HCT116 (cell line): ENCODE measurements around the gene RINT1. TPM values are rescaled to one million over a fixed set of nuclear protein-coding genes. Genes with fewer than 3 reads are reported as not detected.

Experiments
- ATAC-seq: fragments of 200-7000 bp; cut with Tn5 transposase; 2 replicates; pipeline ENCODE4 v1.9.1; 2020; ENCODE audit warnings: mild to moderate bottlenecking, moderate library complexity
- BruUV-seq: library from RNA; stranded (reverse); fragments of 400-500 nt; replicated peaks from 2 replicates; lab custom pipeline; 2021; lab: Mats Ljungman, UMichigan
- CTCF ChIA-PET: fragments of 300-600 bp; sonication (Branson Sonifier 250); formaldehyde crosslinking; loops from one replicate; lab custom pipeline; 2021; ENCODE audit warnings: antibody characterized with exemption; lab: Charles Lee
- POLR2A ChIA-PET: fragments of 300-600, 350-600 bp; sonication (Branson Sonifier 250); formaldehyde crosslinking; loops from one replicate; lab custom pipeline; 2021; ENCODE audit warnings: antibody characterized with exemption; lab: Charles Lee
- RAD21 ChIA-PET, 2 experiments: fragments of 300-600 bp; sonication (Branson Sonifier 250); formaldehyde crosslinking; loops; one replicate each; lab custom pipeline; 2023; ENCODE audit warnings: low total read pairs in 2 of 2; ENCODE audit not compliant: uncharacterized antibody in 2 of 2, unreplicated experiment in 2 of 2, low non-redundant PET in 1 of 2; lab: Charles Lee
- DNase-seq: peaks from one replicate; pipeline ENCODE4 v3.0.0-alpha.2; 2010; ENCODE audit warnings: low read depth, low spot score
- H2AFZ ChIP-seq: fragments of 200-600 bp; shearing (Covaris generic), sonication (generic); 2 replicates; pipeline ENCODE4 v1.6.1; 2017; ENCODE audit warnings: low read depth, mixed run types, mixed read lengths, antibody characterized with exemption, low read length; ENCODE audit not compliant: poor library complexity, severe bottlenecking
- H3K27ac ChIP-seq: 2 replicates; pipeline ENCODE4 v1.5.1; 2012; ENCODE audit warnings: low read depth, low read length
- H3K27me3 ChIP-seq: fragments of 200-600 bp; sonication (generic); 2 replicates; pipeline ENCODE4 v1.6.1; 2016; ENCODE audit warnings: mixed run types, low read length, mixed read lengths; ENCODE audit not compliant: insufficient read depth
- H3K36me3 ChIP-seq, 2 experiments: fragments of 200-500 bp in 1 of 2; fragments of 200-600 bp in 1 of 2; sonication (Bioruptor generic) in 1 of 2; sonication (generic) in 1 of 2; 2 replicates each; pipeline versions ENCODE4 v1.5.1 to v1.6.1; 2014 to 2016; ENCODE audit warnings: low read length in 2 of 2, inconsistent platforms in 1 of 2, mixed read lengths in 1 of 2, mixed run types in 1 of 2; ENCODE audit not compliant: insufficient read depth in 2 of 2, control insufficient read depth in 1 of 2
- H3K4me1 ChIP-seq, 2 experiments: fragments of 200-600 bp in 1 of 2; sonication (generic) in 1 of 2; 2 replicates each; pipeline versions ENCODE4 v1.5.1 to v1.6.1; 2012 to 2017; ENCODE audit warnings: low read length in 2 of 2, inconsistent platforms in 1 of 2, mild to moderate bottlenecking in 1 of 2, mixed read lengths in 1 of 2, mixed run types in 1 of 2, moderate library complexity in 1 of 2; ENCODE audit not compliant: insufficient read depth in 2 of 2, control insufficient read depth in 1 of 2
- H3K4me2 ChIP-seq: fragments of 200-600 bp; sonication (generic); 2 replicates; pipeline ENCODE4 v1.6.1; 2017; ENCODE audit warnings: mixed run types, low read length, mixed read lengths
- H3K4me3 ChIP-seq, 2 experiments: fragments of 200-600 bp in 1 of 2; sonication (generic) in 1 of 2; replicated peaks in 1 of 2; 2 replicates each; pipeline ENCODE4 v1.5.1; 2011 to 2016; ENCODE audit warnings: low read length in 2 of 2, control low read depth in 1 of 2, low read depth in 1 of 2, mild to moderate bottlenecking in 1 of 2, mixed read lengths in 1 of 2, mixed run types in 1 of 2
- H3K79me2 ChIP-seq: fragments of 200-600 bp; sonication (generic); 2 replicates; pipeline ENCODE4 v1.6.1; 2017; ENCODE audit warnings: mild to moderate bottlenecking, mixed run types, low read length, moderate library complexity, mixed read lengths; ENCODE audit not compliant: insufficient read depth
- H3K9ac ChIP-seq: fragments of 200-600 bp; sonication (generic); 2 replicates; pipeline ENCODE4 v1.6.1; 2016; ENCODE audit warnings: low read length, mixed read lengths
- H3K9me2 ChIP-seq: fragments of 200-600 bp; sonication (generic), shearing (Covaris generic); 2 replicates; pipeline ENCODE4 v1.6.1; 2017; ENCODE audit warnings: mixed run types, mild to moderate bottlenecking, moderate library complexity; ENCODE audit not compliant: insufficient read depth
- H3K9me3 ChIP-seq, 2 experiments: fragments of 200-500 bp in 1 of 2; fragments of 200-600 bp in 1 of 2; sonication (Bioruptor generic) in 1 of 2; sonication (generic) in 1 of 2; 2 replicates each; pipeline ENCODE4 v1.6.1; 2014 to 2017; ENCODE audit warnings: low read length in 2 of 2, mixed read lengths in 2 of 2, inconsistent platforms in 1 of 2, low read depth in 1 of 2, mild to moderate bottlenecking in 1 of 2, mixed run types in 1 of 2, moderate library complexity in 1 of 2; ENCODE audit not compliant: control insufficient read depth in 1 of 2, insufficient read depth in 1 of 2
- H4K20me1 ChIP-seq: fragments of 200-600 bp; sonication (generic), shearing (Covaris generic); 2 replicates; pipeline ENCODE4 v1.6.1; 2017; ENCODE audit warnings: mixed run types, mild to moderate bottlenecking, moderate library complexity; ENCODE audit not compliant: insufficient read depth
- CBX3 ChIP-seq: IDR thresholded peaks from 2 replicates; pipeline ENCODE4 v1.6.1; 2012; ENCODE audit warnings: low read depth
- ELF1 ChIP-seq: IDR thresholded peaks from 2 replicates; pipeline ENCODE4 v1.6.1; 2012; ENCODE audit warnings: low read depth, borderline replicate concordance
- EZH2 ChIP-seq: fragments of 200-600 bp; sonication (generic); IDR thresholded peaks from 2 replicates; pipeline ENCODE4 v1.6.1; 2017; ENCODE audit warnings: antibody characterized with exemption, mixed run types
- EZH2phosphoT487 ChIP-seq: fragments of 200-600 bp; IDR thresholded peaks from 2 replicates; pipeline ENCODE4 v1.6.1; 2018; ENCODE audit warnings: antibody characterized with exemption, borderline replicate concordance
- FOSL1 ChIP-seq: IDR thresholded peaks from 2 replicates; pipeline ENCODE4 v1.6.1; 2012; ENCODE audit warnings: low read depth
- JUND ChIP-seq: IDR thresholded peaks from 2 replicates; pipeline ENCODE4 v1.6.1; 2012
- POLR2AphosphoS5 ChIP-seq: IDR thresholded peaks from 2 replicates; pipeline ENCODE4 v1.6.1; 2011; ENCODE audit warnings: mild to moderate bottlenecking, low read depth, low read length, moderate library complexity
- SP1 ChIP-seq: IDR thresholded peaks from 2 replicates; pipeline ENCODE4 v1.6.1; 2012; ENCODE audit warnings: low read depth
- TCF7L2 ChIP-seq: IDR thresholded peaks from 2 replicates; pipeline ENCODE4 v1.7.0; 2011; ENCODE audit warnings: borderline replicate concordance, inconsistent platforms; ENCODE audit not compliant: insufficient read depth, insufficient read length; ENCODE audit errors: extremely low read depth
- ZFX ChIP-seq: fragments of 450-650 bp; IDR thresholded peaks from 2 replicates; pipeline ENCODE4 v1.6.1; 2017
- ZNF274 ChIP-seq: fragments of 200-500 bp; sonication (Bioruptor generic); IDR thresholded peaks from 2 replicates; pipeline ENCODE4 v1.6.1; 2014; ENCODE audit warnings: mild to moderate bottlenecking, low read depth, low read length, inconsistent platforms
- intact Hi-C: fragments of 100-400 bp; cut with micrococcal nuclease; formaldehyde crosslinking; loops from 2 replicates; pipeline ENCODE4 v1.10.0; 2022
- total RNA-seq: library from RNA; stranded (reverse); gene quantifications from one replicate; pipeline ENCODE4 v1.2.1, GENCODE V29; 2021; ENCODE audit not compliant: unreplicated experiment
- TF ChIP-seq, protein P1 (sequence below): IDR thresholded peaks from 2 replicates; pipeline ENCODE4 v1.6.1; 2012; ENCODE audit warnings: low read depth

RINT1 gene
- total RNA-seq, 1 experiment from 2014 or later = 24.3 TPM

DNA sequence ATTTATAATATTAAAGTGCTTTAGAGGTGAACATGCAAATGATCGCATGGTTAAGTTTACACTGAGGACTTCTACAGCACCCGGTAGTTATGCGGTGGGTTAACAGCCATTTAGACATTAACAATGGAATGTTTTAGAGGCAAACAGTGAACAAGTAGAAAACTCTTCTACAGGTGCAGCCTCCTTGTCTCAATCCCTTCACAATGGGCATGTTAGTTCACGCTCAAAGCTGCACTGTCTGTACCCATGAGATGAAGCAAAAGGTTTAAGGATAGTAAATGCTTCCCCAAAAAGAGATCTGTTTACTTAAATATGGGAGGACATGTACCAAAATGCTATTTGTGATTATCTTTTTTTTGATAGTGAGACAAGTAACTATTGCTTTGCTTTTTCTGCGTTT lies 35.0 kb upstream of the RINT1 start:
- RAD21 ChIA-PET = no interaction called here
- Histone ChIP-seq H3K4me3 (no peak overlapping the region), H3K4me1 (no peaks in the 10 kb centered on the region), H3K36me3 (peaks cover 15 to 29% of the 10 kb centered on the region in 2 experiments; a peak in 3 of 4 replicates), H3K79me2 (0 out of 2 replicates have a peak, but pooled peaks cover 3% of the 10 kb centered on the region), H3K4me2 (no peak overlapping the region), H3K27ac (no peak overlapping the region), H3K27me3 (no peaks in the 10 kb centered on the region), H3K9me3 (no peaks in the 10 kb centered on the region), H3K9ac (no peak overlapping the region), H3K9me2 (no peaks in the 10 kb centered on the region), H4K20me1 (no peaks in the 10 kb centered on the region), H2AFZ (no peak overlapping the region)
- DNase-seq (no peak), ATAC-seq (no peak)
- BruUV-seq = no TSS peak
- TF ChIP-seq CBX3 = no peak
- TF ChIP-seq TCF7L2 = no peak
- no peak for TF ChIP-seq SP1
- no peak for TF ChIP-seq EZH2
- TF ChIP-seq JUND = no peak
- CTCF ChIA-PET = no interaction called here
- POLR2A ChIA-PET = no interaction called here
- intact Hi-C loops = no loop called here

DNA sequence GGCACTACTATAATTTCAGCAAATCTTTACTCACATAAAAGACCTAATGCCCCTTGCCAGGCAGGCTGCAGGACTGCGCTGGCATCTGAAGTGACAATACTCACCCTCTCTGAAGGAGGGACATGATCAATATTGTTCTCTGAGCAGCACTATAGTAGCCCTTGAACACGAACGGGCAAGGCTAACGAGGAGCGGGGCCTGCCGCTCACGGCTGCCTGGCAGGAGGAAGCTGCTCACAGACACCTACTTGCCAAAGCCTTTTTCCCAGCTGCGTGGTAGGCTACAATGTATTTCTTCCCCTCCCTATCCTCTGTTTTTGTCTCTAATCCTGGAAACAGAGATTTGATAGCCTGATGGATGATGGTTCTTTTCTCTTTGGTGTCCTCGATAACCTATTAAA lies 29.8 kb upstream of the RINT1 start:
- no peak for DNase-seq
- Histone ChIP-seq H3K79me2 (peaks cover 15% of the 10 kb centered on the region; the same call in 1 of the 2 replicates), H3K27ac (no peak overlapping the region), H3K9me3 (no peaks in the 10 kb centered on the region), H3K9me2 (no peaks in the 10 kb centered on the region), H4K20me1 (peaks cover 5% of the 10 kb centered on the region; the same call in 1 of the 2 replicates), H3K4me1 (no peaks in the 10 kb centered on the region), H3K4me3 (no peak overlapping the region), H3K36me3 (peaks cover 41 to 48% of the 10 kb centered on the region in 2 experiments), H3K4me2 (no peak overlapping the region), H2AFZ (no peak overlapping the region), H3K27me3 (no peaks in the 10 kb centered on the region), H3K9ac (no peak overlapping the region)
- ChIA-PET CTCF (no interaction called here), POLR2A (no interaction called here), RAD21 (no interaction called here)
- no TSS peak for BruUV-seq
- intact Hi-C loops = no loop called here
- no peak for ATAC-seq
- TF ChIP-seq EZH2phosphoT487 (no peak), FOSL1 (no peak), ELF1 (no peak), ZNF274 (no peak), POLR2AphosphoS5 (no peak), ZFX (no peak), SP1 (no peak)
- TF ChIP-seq, protein P1, sequence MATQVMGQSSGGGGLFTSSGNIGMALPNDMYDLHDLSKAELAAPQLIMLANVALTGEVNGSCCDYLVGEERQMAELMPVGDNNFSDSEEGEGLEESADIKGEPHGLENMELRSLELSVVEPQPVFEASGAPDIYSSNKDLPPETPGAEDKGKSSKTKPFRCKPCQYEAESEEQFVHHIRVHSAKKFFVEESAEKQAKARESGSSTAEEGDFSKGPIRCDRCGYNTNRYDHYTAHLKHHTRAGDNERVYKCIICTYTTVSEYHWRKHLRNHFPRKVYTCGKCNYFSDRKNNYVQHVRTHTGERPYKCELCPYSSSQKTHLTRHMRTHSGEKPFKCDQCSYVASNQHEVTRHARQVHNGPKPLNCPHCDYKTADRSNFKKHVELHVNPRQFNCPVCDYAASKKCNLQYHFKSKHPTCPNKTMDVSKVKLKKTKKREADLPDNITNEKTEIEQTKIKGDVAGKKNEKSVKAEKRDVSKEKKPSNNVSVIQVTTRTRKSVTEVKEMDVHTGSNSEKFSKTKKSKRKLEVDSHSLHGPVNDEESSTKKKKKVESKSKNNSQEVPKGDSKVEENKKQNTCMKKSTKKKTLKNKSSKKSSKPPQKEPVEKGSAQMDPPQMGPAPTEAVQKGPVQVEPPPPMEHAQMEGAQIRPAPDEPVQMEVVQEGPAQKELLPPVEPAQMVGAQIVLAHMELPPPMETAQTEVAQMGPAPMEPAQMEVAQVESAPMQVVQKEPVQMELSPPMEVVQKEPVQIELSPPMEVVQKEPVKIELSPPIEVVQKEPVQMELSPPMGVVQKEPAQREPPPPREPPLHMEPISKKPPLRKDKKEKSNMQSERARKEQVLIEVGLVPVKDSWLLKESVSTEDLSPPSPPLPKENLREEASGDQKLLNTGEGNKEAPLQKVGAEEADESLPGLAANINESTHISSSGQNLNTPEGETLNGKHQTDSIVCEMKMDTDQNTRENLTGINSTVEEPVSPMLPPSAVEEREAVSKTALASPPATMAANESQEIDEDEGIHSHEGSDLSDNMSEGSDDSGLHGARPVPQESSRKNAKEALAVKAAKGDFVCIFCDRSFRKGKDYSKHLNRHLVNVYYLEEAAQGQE = no peak
- TF ChIP-seq, all 23 proteins: peak for 0
